ENCODE results near the gene CXorf58.

- TF ChIP-seq CTCF (conservative IDR thresholded peaks at IDR 0.05) (no peak), ZFX (IDR thresholded peaks at IDR 0.05) (no peak)
These were observed 37.8 kb upstream of the CXorf58 start for GRCh38 chrX:23870041-23870440.
